SK-N-SH treated with all-trans-retinoic acid at 6 μM for 48 hours (cell line): ENCODE data around the gene CDK3.

Experiments used
- ATAC-seq: fragments of 200-7000 bp; cut with Tn5 transposase; 3 replicates; pipeline ENCODE4 v1.9.1; 2020; ENCODE audit warnings: mild to moderate bottlenecking, moderate library complexity
- ARNTL ChIP-seq: fragments of 450-650 bp; formaldehyde crosslinking; IDR thresholded peaks from 2 replicates; pipeline ENCODE4 v1.5.0; 2020; ENCODE audit warnings: low read depth, mild to moderate bottlenecking, moderate library complexity, borderline replicate concordance
- BACH2 ChIP-seq: fragments of 250-450 bp; sonication (Bioruptor Pico); IDR thresholded peaks from 2 replicates; pipeline ENCODE4 v1.9.0; 2021; ENCODE audit warnings: mild to moderate bottlenecking, borderline replicate concordance
- CSDC2 ChIP-seq: fragments of 250-450 bp; sonication (Bioruptor Pico); IDR thresholded peaks from 2 replicates; pipeline ENCODE4 v1.5.0; 2020; ENCODE audit warnings: mild to moderate bottlenecking, moderate library complexity
- ESRRG ChIP-seq: fragments of 250-450 bp; sonication (Bioruptor Pico); IDR thresholded peaks from 2 replicates; pipeline ENCODE4 v1.6.1; 2021; ENCODE audit warnings: mild to moderate bottlenecking
- GLIS3 ChIP-seq: fragments of 250-450 bp; sonication (Bioruptor Pico); IDR thresholded peaks from 2 replicates; pipeline ENCODE4 v1.5.0; 2020; ENCODE audit warnings: mild to moderate bottlenecking, moderate library complexity
- ISL1 ChIP-seq: fragments of 250-450 bp; sonication (Bioruptor Pico); IDR thresholded peaks from 2 replicates; pipeline ENCODE4 v2.1.2; 2022; ENCODE audit warnings: mild to moderate bottlenecking, moderate library complexity
- OSR1 ChIP-seq: fragments of 250-450 bp; sonication (Bioruptor Pico); IDR thresholded peaks from 2 replicates; pipeline ENCODE4 v1.8.0; 2022; ENCODE audit warnings: moderate library complexity, mild to moderate bottlenecking, inconsistent platforms
- POU6F1 ChIP-seq: fragments of 250-450 bp; sonication (Bioruptor Pico); IDR thresholded peaks from 2 replicates; pipeline ENCODE4 v1.8.0; 2021; ENCODE audit warnings: low read depth, mild to moderate bottlenecking, moderate library complexity, borderline replicate concordance
- RARB ChIP-seq: fragments of 250-450 bp; sonication (Bioruptor Pico); IDR thresholded peaks from 2 replicates; pipeline ENCODE4 v1.8.0; 2021; ENCODE audit warnings: mild to moderate bottlenecking, moderate library complexity
- SNAI2 ChIP-seq: fragments of 250-450 bp; sonication (Bioruptor Pico); IDR thresholded peaks from 2 replicates; pipeline ENCODE4 v1.5.0; 2020; ENCODE audit warnings: mild to moderate bottlenecking, moderate library complexity
- TOX ChIP-seq: fragments of 250-450 bp; sonication (Bioruptor Pico); IDR thresholded peaks from 2 replicates; pipeline ENCODE4 v1.8.0; 2021; ENCODE audit warnings: mild to moderate bottlenecking, moderate library complexity, borderline replicate concordance
- ZC3H10 ChIP-seq: fragments of 250-450 bp; sonication (Bioruptor Pico); IDR thresholded peaks from 2 replicates; pipeline ENCODE4 v1.5.1; 2021; ENCODE audit warnings: mild to moderate bottlenecking, moderate library complexity
- ZFP30 ChIP-seq: fragments of 450-650 bp; formaldehyde crosslinking; IDR thresholded peaks from 2 replicates; pipeline ENCODE4 v1.5.0; 2022; ENCODE audit warnings: mild to moderate bottlenecking, moderate library complexity
- ZNF565 ChIP-seq: fragments of 450-650 bp; formaldehyde crosslinking; conservative IDR thresholded peaks from 2 replicates; pipeline ENCODE4 v1.5.0; 2020; ENCODE audit warnings: low read depth, mild to moderate bottlenecking, moderate library complexity
- ZNF70 ChIP-seq: fragments of 450-650 bp; formaldehyde crosslinking; IDR thresholded peaks from 2 replicates; pipeline ENCODE4 v1.5.0; 2020; ENCODE audit warnings: mild to moderate bottlenecking, moderate library complexity
- ZNF8 ChIP-seq: fragments of 450-650 bp; formaldehyde crosslinking; IDR thresholded peaks from 2 replicates; pipeline ENCODE4 v1.5.0; 2020; ENCODE audit warnings: mild to moderate bottlenecking, moderate library complexity
- TF ChIP-seq, protein P1 (sequence below): fragments of 250-450 bp; sonication (Bioruptor Pico); IDR thresholded peaks from 2 replicates; pipeline ENCODE4 v1.5.0; 2020; ENCODE audit warnings: mild to moderate bottlenecking, moderate library complexity
- TF ChIP-seq, protein P2 (sequence below): fragments of 250-450 bp; sonication (Bioruptor Pico); IDR thresholded peaks from 2 replicates; pipeline ENCODE4 v1.5.1; 2020; ENCODE audit warnings: low read depth, mild to moderate bottlenecking, moderate library complexity
- TF ChIP-seq, protein P3 (sequence below): fragments of 250-450 bp; sonication (Bioruptor Pico); IDR thresholded peaks from 2 replicates; pipeline ENCODE4 v1.8.0; 2020; ENCODE audit warnings: mild to moderate bottlenecking, moderate library complexity, borderline replicate concordance

The CDK3 gene

GRCh38 chr17:76018801-76019200 lies 18.1 kb downstream of the CDK3 start (continued):
- TF ChIP-seq, protein P1, sequence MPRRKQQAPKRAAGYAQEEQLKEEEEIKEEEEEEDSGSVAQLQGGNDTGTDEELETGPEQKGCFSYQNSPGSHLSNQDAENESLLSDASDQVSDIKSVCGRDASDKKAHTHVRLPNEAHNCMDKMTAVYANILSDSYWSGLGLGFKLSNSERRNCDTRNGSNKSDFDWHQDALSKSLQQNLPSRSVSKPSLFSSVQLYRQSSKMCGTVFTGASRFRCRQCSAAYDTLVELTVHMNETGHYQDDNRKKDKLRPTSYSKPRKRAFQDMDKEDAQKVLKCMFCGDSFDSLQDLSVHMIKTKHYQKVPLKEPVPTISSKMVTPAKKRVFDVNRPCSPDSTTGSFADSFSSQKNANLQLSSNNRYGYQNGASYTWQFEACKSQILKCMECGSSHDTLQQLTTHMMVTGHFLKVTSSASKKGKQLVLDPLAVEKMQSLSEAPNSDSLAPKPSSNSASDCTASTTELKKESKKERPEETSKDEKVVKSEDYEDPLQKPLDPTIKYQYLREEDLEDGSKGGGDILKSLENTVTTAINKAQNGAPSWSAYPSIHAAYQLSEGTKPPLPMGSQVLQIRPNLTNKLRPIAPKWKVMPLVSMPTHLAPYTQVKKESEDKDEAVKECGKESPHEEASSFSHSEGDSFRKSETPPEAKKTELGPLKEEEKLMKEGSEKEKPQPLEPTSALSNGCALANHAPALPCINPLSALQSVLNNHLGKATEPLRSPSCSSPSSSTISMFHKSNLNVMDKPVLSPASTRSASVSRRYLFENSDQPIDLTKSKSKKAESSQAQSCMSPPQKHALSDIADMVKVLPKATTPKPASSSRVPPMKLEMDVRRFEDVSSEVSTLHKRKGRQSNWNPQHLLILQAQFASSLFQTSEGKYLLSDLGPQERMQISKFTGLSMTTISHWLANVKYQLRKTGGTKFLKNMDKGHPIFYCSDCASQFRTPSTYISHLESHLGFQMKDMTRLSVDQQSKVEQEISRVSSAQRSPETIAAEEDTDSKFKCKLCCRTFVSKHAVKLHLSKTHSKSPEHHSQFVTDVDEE = no peak
- no peak for TF ChIP-seq ZNF8

DNA sequence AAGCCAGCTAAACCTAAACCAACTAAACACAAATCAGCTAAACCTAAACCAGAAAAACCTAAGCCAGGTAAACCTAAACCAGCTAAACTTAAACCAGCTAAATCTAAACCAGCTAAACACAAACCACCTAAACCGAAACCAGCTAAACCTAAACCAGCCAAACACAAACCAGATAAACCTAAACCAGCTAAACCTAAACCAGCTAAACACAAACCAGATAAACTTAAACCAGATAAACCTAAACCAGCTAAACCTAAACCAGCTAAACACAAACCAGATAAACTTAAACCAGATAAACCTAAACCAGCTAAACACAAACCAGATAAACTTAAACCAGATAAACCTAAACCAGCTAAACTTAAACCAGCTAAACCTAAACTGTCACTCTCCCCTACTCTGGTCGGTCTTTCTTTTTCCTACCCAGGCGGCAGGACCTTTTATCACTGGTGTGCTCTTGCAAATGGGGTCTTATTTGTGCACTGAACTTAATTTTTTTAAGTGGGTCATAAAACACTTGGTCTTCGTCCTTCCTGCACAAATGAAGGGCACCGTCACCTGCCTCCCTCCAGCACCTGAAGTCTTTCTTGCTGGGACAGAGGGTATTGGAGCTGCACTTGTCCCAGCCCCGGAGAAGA lies 19.3 kb downstream of the CDK3 start:
- ATAC-seq = no peak
- TF ChIP-seq CSDC2 (CRISPR knock-in tag) (no peak), POU6F1 (CRISPR knock-in tag) (no peak), ZFP30 (CRISPR knock-in tag) (no peak), ZNF70 (no peak)

DNA sequence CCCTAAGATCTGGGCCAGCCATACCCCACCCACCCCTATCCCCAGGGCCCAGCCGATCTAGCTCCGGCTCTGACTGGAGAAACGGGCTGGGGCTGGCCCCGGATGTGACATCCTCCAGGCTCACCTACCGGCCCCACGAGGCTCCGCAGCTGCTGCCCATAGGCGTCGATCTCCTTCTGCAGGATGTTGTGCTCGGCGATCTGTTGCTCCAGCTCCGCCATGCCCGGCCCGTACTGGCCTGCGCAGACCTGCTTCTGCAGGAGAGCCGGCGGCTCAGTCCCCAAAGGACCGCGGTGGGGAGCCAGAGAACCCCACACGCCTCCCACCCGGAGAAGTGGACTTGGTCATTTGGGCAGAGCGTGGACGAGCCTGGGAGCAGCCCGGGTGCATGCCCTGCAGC lies 21.6 kb downstream of the CDK3 start:
- no peak for TF ChIP-seq ZC3H10 (CRISPR knock-in tag)
- no peak for TF ChIP-seq ARNTL
- TF ChIP-seq, protein P2, sequence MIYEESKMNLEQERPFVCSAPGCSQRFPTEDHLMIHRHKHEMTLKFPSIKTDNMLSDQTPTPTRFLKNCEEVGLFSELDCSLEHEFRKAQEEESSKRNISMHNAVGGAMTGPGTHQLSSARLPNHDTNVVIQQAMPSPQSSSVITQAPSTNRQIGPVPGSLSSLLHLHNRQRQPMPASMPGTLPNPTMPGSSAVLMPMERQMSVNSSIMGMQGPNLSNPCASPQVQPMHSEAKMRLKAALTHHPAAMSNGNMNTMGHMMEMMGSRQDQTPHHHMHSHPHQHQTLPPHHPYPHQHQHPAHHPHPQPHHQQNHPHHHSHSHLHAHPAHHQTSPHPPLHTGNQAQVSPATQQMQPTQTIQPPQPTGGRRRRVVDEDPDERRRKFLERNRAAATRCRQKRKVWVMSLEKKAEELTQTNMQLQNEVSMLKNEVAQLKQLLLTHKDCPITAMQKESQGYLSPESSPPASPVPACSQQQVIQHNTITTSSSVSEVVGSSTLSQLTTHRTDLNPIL (CRISPR knock-in tag) = no peak
- no peak for ATAC-seq

DNA sequence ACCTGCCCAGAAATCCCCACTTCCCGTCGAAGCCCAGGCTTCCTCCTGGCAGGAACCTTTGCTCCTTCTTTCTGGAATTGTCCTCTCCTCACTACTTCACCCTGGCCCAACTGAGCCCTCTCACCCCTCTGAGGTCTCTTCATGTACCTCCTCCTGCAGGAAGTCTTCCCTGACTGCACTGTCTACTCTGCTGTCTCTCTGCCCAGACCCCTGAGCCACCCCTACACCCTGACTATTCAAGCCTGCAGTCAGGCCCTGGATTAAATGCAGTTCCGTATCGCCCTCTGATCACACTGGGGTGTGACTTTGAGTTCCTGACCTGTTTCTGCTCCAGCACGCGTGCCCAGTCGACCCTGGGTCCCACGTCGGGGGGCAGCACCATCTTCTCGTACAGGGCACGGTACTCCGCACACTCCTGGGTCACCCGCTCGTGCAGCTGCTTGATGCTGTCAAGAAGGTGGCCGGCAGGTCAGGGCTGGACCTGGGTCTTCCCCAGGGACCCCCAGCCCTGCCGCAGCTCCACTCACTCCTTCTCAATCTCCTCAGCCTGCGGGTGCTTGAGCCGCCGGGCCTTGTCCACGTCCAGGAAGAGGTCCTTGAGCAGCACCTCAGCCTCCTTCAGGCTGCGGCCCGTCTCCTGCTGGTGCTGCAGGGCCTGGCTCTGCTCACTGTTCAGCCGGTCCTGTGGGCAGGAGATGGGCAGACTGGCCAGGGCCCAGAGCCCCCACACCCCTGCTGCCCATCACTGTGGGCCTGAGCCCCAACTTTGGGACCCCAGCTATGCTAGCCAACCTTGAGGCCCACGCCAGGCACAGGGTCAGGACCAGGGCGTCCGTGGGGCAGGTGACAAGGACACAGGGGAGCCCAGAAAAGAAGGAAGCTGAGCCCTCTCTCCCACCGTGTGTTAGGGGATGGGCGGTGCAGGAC lies 22.6 kb downstream of the CDK3 start:
- no peak for TF ChIP-seq CSDC2 (CRISPR knock-in tag)
- no peak for TF ChIP-seq RARB (CRISPR knock-in tag)
- no peak for TF ChIP-seq ZNF8
- no peak for TF ChIP-seq ZNF565 (CRISPR knock-in tag)
- TF ChIP-seq, protein P2 (CRISPR knock-in tag) = no peak
- TF ChIP-seq BACH2 = no peak
- no peak for TF ChIP-seq ZNF70
- TF ChIP-seq ISL1 (CRISPR knock-in tag) = no peak
- no peak for TF ChIP-seq OSR1 (CRISPR knock-in tag)
- TF ChIP-seq ESRRG = no peak
- TF ChIP-seq GLIS3 (CRISPR knock-in tag) = no peak
- TF ChIP-seq, protein P1 = no peak
- TF ChIP-seq ZC3H10 (CRISPR knock-in tag) = no peak
- no peak for TF ChIP-seq SNAI2 (CRISPR knock-in tag)
- no peak for TF ChIP-seq TOX
- no peak for TF ChIP-seq ARNTL
- TF ChIP-seq, protein P3, sequence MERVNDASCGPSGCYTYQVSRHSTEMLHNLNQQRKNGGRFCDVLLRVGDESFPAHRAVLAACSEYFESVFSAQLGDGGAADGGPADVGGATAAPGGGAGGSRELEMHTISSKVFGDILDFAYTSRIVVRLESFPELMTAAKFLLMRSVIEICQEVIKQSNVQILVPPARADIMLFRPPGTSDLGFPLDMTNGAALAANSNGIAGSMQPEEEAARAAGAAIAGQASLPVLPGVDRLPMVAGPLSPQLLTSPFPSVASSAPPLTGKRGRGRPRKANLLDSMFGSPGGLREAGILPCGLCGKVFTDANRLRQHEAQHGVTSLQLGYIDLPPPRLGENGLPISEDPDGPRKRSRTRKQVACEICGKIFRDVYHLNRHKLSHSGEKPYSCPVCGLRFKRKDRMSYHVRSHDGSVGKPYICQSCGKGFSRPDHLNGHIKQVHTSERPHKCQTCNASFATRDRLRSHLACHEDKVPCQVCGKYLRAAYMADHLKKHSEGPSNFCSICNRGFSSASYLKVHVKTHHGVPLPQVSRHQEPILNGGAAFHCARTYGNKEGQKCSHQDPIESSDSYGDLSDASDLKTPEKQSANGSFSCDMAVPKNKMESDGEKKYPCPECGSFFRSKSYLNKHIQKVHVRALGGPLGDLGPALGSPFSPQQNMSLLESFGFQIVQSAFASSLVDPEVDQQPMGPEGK (CRISPR knock-in tag) = no peak
- no peak for TF ChIP-seq POU6F1 (CRISPR knock-in tag)
- no peak for TF ChIP-seq ZFP30 (CRISPR knock-in tag)
- no peak; the same call in 1 of the 3 replicates for ATAC-seq
